NCI-H2227 (cell line): ENCODE results near the gene PHOX2B.

Experiments used
- DNase-seq: peaks from one replicate; lab custom pipeline; 2025; ENCODE audit not compliant: unreplicated experiment; lab: John Stamatoyannopoulos, UW

The PHOX2B gene

DNA sequence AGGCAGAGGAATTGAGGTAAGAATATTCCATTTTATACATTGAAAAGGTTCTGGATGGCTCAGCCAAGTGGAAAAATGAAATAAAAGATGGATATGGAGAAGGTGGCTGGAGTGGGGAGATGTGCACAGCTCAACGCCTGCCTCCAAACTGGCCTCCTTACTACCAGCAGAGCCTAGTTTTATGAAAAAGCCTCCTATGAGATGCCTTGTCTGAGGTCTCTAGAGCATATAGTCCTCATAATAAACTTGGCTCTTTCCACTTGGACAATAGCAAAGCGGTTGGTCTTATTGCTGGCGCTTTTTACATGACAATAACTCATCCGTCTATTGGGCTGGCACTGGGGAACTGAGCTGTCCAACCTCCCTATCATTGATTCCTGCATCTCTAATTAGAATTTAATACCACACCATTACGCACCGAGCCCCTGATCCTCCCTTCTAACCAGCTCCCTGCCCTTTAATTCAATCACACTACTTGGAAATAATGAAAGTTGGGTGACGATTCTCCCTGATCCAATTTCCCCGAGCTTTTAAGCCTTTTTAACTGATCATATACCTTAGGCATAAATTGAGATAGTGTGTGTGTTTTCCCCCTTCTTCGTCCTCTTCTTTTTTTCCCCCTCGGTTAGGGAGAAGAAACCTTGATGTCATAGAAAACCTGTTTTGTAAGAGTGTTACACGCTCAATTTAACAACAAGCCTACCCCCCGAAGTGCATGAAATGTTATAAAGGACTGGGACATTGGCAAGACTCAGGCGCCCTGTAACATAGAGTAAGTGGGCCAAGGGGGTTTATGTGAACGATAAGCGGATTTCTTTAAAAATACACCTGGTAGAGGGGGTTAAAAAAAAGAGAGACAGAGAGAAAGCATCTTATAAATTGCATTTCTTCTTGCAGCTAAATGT, at the start of gene PHOX2B:
PHOX2B (minus strand) TSS at position 155 of the 905 bp plus-strand sequence; CDS start at position 40, 115 bp downstream.
- DNase-seq: no peak

DNA sequence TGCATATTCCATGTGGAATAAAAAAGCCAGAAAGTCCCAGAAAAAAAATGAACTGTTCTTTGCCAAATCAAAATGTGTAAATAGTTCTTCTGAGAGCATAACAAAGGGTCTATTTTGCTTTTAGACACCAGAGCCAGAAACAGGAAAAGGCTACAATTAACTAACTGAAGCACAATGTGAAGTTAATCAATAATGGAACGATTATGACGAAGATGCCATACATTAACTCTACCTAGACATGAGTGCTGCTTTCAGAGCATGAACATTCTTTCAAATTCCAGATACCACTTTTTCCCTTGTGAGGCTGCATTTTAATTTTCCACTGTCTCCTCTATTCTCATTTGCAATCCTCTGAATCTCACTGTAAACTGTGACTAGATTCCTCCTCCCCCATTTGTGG, 48.7 kb upstream of the PHOX2B start:
- no peak for DNase-seq

DNA sequence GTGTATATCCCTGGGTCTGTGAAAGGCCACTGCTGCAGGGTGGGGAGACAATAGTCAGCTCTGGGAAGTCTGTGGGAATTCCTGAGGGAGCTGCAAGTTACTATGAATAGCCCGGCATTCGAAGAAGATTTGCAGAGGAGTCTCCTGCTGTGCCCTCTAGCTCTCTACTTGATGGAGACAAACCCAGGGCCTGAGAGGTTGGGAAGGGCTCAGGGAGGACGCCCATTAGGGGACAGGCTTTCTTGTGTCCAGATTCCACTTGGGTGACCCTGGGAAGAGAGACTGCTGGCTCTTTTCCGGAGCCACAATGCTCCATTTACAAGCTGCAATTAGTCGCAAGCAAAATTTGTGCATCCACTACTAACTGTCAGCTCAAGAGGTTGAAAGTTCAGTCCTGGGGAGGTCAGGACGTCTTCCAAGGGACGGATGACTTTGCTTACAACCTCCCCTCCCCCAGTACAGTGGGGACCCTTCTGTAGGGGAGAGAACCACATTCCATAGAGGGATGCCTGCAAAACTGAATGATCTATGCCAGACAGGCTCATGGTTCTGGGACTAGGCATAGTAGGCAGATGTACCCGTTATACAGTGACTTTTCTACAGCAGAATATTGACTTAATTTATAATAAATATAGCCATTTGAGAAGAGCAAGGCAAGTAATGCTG, 48.2 kb upstream of the PHOX2B start:
- peak; percentile 7 for DNase-seq

GRCh38 chr4:41795796-41796385, 47.4 kb upstream of the PHOX2B start:
- DNase-seq: no peak

DNA sequence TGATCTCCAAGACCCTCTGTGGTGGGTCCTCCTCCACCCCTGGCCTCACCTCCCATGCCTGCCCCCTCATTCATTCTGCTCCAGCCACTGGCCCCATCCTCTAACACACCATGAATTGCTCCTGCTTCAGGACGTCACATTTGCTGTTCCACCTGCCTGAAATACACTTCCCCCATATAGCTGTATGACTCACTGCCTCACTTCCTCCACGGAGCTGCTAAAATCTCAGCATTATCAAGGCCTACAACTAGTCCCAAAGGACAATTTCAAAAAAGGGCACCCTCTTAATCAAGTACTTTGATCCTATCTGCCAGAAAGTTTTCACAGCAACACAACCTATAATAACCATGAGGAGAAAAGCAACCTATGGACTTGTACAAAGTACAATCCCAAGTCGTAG, 43.6 kb upstream of the PHOX2B start:
- DNase-seq: no peak

DNA sequence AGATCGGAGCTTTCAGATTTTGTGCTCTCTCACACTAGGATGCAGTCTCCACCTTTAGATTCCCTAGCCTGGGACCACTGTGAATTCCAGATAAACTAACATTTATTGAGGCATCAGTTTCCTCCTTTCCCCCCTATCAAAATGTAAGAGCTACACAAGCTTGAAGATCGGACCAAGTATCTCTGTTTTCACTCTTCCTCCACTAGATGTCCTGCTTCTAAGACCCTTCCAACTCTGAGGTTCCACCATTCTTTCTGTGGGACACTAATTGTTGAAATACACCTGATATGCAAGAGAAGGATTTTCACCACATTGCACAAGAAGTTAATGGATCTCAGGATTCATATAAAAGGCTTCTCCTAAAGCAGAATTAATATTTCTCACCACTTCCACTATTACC, 43.0 kb upstream of the PHOX2B start:
- DNase-seq: no peak

GRCh38 chr4:41787931-41788330, 39.4 kb upstream of the PHOX2B start:
- no peak for DNase-seq

- no peak for DNase-seq
Measured at GRCh38 chr4:41785665-41786064, 37.1 kb upstream of the PHOX2B start.

- no peak for DNase-seq
Measured at GRCh38 chr4:41784191-41784979, 35.9 kb upstream of the PHOX2B start.

- DNase-seq: no peak
Measured at GRCh38 chr4:41776466-41776865, 27.9 kb upstream of the PHOX2B start.

DNA sequence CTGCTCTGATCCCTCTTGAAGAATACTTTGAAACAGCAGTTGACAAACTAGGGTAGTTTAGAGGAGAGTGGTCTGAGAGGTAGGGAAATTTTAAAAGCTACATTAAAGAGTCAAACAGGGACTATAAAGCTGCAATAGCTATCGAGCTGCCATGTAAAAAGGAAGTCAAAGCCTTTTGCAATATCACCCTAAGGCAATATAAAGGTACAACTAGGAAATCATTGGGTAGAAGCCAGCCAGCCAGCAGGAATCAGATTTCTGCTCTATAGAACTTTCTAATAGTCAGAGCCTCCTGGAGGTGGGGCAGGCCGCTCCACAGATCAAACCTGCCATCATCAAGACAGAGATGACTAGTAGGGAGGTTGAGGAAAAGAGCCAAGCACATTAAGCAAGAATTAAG, 15.2 kb upstream of the PHOX2B start:
- no peak for DNase-seq

DNA sequence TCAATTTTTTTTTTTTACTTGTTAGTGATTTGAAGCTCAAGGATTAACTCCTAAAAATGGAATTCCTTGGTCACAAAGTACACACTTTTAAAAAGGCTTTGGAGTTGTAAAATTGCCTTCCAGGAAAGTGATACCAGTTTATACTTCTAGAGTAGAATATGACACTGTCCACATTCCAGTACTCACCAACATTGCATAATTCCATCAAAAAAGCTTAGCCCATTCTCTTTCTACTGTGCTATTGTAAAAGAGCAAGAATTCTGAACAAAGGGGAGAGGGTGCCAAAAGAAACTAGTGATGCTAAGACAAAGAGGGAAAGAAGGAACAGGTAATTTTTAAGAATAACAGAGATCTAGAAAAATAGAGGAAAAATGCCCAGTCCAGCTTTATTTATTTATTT, 10.4 kb upstream of the PHOX2B start:
- DNase-seq: no peak

DNA sequence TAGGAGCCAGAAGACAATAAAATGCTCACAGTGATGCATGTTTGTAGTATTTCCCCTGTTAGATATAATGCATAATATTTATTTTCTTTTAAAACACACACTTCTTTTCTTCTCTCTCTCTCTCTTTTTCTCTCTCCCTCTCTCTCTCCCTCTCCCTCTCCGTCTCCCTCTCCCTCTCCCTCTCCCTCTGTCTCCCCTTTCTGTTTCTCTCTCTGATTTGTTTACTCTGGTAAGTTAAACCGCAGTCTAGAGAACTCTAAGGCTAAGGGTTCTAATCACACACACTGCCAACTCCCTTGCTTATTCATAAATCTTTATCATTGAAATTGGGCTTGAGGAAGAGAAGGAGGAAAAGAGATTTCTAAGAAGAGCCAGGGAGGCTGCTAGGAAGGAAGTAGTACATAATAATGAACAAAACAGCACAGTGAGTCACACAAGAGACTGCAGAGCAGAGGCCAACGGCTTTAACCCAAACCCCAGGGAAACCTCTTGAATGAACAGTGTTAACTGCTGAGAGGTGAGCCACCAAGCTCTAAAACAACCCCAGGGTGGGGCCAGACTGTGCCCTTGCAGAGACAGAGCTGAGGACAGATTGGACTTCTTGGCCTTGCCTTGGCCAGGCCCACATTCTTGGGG, 9.1 kb upstream of the PHOX2B start:
- DNase-seq: no peak

DNA sequence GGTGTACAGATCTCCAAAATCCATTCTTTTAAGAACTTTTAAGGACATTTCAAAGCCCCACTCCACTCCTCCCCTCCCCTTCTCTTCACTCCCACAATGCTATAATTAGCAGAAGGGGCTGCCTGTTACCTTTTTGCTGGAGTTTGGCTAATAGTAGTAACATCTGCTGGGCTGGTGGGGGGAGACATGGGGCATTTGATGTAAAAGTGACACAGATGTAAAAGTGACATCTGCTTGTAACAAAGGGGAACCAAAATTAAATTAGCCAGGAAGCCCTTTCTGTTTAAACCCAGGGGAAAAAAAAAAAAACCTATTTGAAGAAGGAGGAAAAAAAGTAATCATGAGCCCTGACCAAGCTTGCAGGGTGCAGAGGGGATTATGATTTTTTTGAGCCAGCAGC, 5.4 kb upstream of the PHOX2B start:
- no peak for DNase-seq

GRCh38 chr4:41752081-41752836, 3.7 kb upstream of the PHOX2B start:
- no peak for DNase-seq

- no peak for DNase-seq
Measured at GRCh38 chr4:41751449-41752061, 3.0 kb upstream of the PHOX2B start.

DNA sequence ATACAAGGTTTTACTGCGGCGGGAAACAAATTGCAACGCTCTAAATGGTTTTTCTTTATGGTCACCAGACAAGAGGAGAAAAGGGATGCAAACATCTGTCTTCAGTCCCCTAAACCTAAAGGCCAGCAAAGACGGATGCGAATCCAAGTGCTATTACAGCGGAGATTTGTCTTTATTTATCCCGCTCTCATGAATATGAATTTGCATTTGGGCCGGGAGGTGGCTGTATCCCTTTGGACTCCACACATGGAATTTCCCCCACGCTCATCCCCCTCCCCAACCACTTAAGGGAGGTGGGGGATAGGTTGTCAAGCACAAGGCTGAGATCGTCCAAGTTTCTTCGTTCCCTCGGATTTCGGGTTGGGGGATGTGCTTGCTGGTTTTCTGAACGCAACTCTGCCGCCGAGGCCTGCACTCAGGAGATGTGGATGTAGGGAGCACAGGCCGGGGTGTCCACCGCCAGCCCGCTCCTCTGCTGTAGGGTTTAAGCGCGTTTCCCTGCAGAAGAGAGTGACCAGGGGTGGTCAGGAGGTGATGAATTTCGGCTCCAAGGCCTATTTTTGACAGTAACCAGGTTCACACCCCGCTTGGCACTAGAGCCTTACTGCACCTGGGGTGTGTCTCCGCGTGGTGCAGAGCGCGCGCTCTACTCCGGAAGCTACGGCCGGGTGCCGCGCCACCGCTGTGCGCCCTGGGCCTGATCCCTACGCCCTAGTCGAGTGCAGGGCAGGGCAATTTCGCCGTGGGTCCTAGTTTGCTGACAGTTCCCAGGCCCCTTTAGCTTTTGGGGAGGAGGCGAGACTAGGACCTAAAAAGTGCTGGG, 2.3 kb upstream of the PHOX2B start:
- no peak for DNase-seq

- DNase-seq: no peak
Measured at GRCh38 chr4:41750121-41750625, 1.6 kb upstream of the PHOX2B start.

DNA sequence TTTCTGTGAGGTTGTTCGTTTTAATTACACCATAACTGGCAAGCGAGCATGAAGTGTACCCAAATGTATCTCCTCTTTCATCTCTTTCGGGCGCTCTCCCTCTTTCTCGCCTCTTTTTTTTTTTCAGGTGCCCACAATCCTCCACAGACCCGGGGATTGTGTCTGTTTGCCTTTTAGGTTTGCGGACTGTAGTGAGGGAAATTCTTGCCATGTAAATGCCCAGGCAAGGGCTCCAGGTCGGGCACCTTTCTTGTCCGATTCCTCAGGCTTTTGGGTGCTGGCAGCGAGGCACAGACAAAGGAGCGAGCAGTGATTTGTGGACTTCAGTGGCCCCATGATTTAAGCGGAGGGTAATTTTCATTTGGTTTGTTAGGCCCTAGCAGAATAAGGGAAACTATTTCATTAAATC, 1.1 kb upstream of the PHOX2B start:
- DNase-seq: no peak
